B cell (primary cell): ENCODE data around the gene UBE2O. TPM values are rescaled to one million over a fixed set of nuclear protein-coding genes. Genes with fewer than 3 reads are reported as not detected.

Experiments used
- ATAC-seq: fragments of 200-7000 bp; cut with Tn5 transposase; one replicate; pipeline ENCODE4 v1.10.0; 2021; ENCODE audit warnings: low read depth, mild to moderate bottlenecking, moderate number of reproducible peaks, moderate library complexity
- CTCF ChIA-PET: fragments of 350-600 bp; sonication (Branson Sonifier 250); formaldehyde crosslinking; loops from one replicate; lab custom pipeline; 2021; ENCODE audit warnings: antibody characterized with exemption, inconsistent platforms; lab: Charles Lee
- POLR2A ChIA-PET: fragments of 350-600 bp; sonication (Branson Sonifier 250); formaldehyde crosslinking; loops from one replicate; lab custom pipeline; 2021; ENCODE audit warnings: antibody characterized with exemption; lab: Charles Lee
- DNase-seq: peaks from one replicate; pipeline ENCODE4 v3.0.0; 2013
- H2AFZ ChIP-seq: 2 replicates; pipeline ENCODE4 v1.6.1; 2012; ENCODE audit warnings: mild to moderate bottlenecking, low read depth, low read length; ENCODE audit not compliant: insufficient read depth, poor library complexity, severe bottlenecking
- H3K27ac ChIP-seq, 2 donors: 1 replicate in 1 of 2; 2 replicates in 1 of 2; pipeline ENCODE4 v1.5.1; 2012 to 2013; ENCODE audit warnings: low read length in 2 of 2, mild to moderate bottlenecking in 2 of 2, moderate library complexity in 1 of 2
- H3K27me3 ChIP-seq, 4 experiments: fragments of 200-600 bp in 1 of 4; sonication (generic) in 1 of 4; replicated peaks in 1 of 4; 1 replicate in 2 of 4; 2 replicates in 2 of 4; pipeline versions ENCODE4 v1.6.1 to v1.7.0; 2013 to 2016; ENCODE audit warnings: low read length in 3 of 4, mild to moderate bottlenecking in 2 of 4, mixed read lengths in 1 of 4, moderate library complexity in 1 of 4; ENCODE audit not compliant: insufficient read depth in 4 of 4, control insufficient read depth in 3 of 4; ENCODE audit errors: control extremely low read depth in 1 of 4
- H3K36me3 ChIP-seq, 2 experiments: replicated peaks in 1 of 2; 1 replicate in 1 of 2; 2 replicates in 1 of 2; pipeline versions ENCODE4 v1.6.1 to v1.7.1; 2013; ENCODE audit warnings: low read length in 1 of 2; ENCODE audit not compliant: insufficient read depth in 2 of 2, control insufficient read depth in 1 of 2; ENCODE audit errors: control extremely low read depth in 1 of 2, extremely low read depth in 1 of 2
- H3K4me1 ChIP-seq, 2 donors: fragments of 200-600 bp in 1 of 2; sonication (generic) in 1 of 2; 1 replicate in 1 of 2; 2 replicates in 1 of 2; pipeline versions ENCODE4 v1.5.1 to v1.6.1; 2013 to 2017; ENCODE audit warnings: low read length in 2 of 2; ENCODE audit not compliant: control insufficient read depth in 2 of 2, insufficient read depth in 2 of 2
- H3K4me2 ChIP-seq: replicated peaks from 2 replicates; pipeline ENCODE3; 2012; ENCODE audit warnings: mild to moderate bottlenecking, low read depth, low read length; ENCODE audit not compliant: poor library complexity, severe bottlenecking
- H3K4me3 ChIP-seq, 5 experiments: fragments of 200-600 bp in 1 of 5; sonication (generic) in 1 of 5; 1 replicate in 3 of 5; 2 replicates in 2 of 5; pipeline versions ENCODE4 v1.5.1 to v1.7.0; 2011 to 2016; ENCODE audit warnings: low read length in 4 of 5, mild to moderate bottlenecking in 4 of 5, low read depth in 2 of 5, control low read depth in 1 of 5, moderate library complexity in 1 of 5; ENCODE audit not compliant: insufficient read depth in 1 of 5; ENCODE audit errors: control extremely low read depth in 1 of 5, extremely low read depth in 1 of 5
- H3K79me2 ChIP-seq: fragments of 200-600 bp; sonication (generic); one replicate; pipeline ENCODE4 v1.6.0; 2016; ENCODE audit warnings: low read length; ENCODE audit not compliant: control insufficient read depth, insufficient read depth
- H3K9ac ChIP-seq: fragments of 200-600 bp; sonication (generic); 2 replicates; pipeline ENCODE4 v1.6.1; 2017; ENCODE audit warnings: mild to moderate bottlenecking, low read length, moderate library complexity
- H3K9me3 ChIP-seq, 3 donors: one replicate each; pipeline versions ENCODE4 v1.6.1 to v1.7.1; 2013; ENCODE audit warnings: low read length in 2 of 3; ENCODE audit not compliant: control insufficient read depth in 2 of 3, insufficient read depth in 1 of 3; ENCODE audit errors: control extremely low read depth in 1 of 3
- H4K20me1 ChIP-seq: 2 replicates; pipeline ENCODE4 v1.6.0; 2012; ENCODE audit warnings: mild to moderate bottlenecking, low read length; ENCODE audit not compliant: insufficient read depth, control insufficient read depth, poor library complexity, severe bottlenecking
- H3K27ac Mint-ChIP-seq: one replicate; pipeline ENCODE4 v1.8.0; 2021; ENCODE audit warnings: mixed read lengths
- H3K27me3 Mint-ChIP-seq: one replicate; pipeline ENCODE4 v1.8.0; 2021; ENCODE audit warnings: mixed read lengths
- H3K4me1 Mint-ChIP-seq: one replicate; pipeline ENCODE4 v1.8.0; 2021; ENCODE audit warnings: mixed read lengths
- H3K4me3 Mint-ChIP-seq: one replicate; pipeline ENCODE4 v1.8.0; 2021; ENCODE audit warnings: mixed read lengths
- H3K9me3 Mint-ChIP-seq: one replicate; pipeline ENCODE4 v1.8.0; 2022; ENCODE audit warnings: mixed read lengths; ENCODE audit not compliant: insufficient read depth
- EZH2 ChIP-seq: IDR thresholded peaks from 2 replicates; pipeline ENCODE4 v1.6.1; 2012; ENCODE audit warnings: borderline replicate concordance, low read depth, mild to moderate bottlenecking, moderate library complexity, low read length; ENCODE audit not compliant: insufficient read depth, poor library complexity, severe bottlenecking
- WGBS: methylation state at CpG from one replicate; pipeline ENCODE4 v1.1.5; 2013; ENCODE audit warnings: missing lambda C conversion rate; ENCODE audit not compliant: insufficient coverage; 5-methylcytosine and 5-hydroxymethylcytosine counted together
- intact Hi-C: fragments of 100-400 bp; cut with micrococcal nuclease; formaldehyde crosslinking; loops from one replicate; pipeline ENCODE4 v1.10.0; 2022
- polyA plus RNA-seq: library from polyadenylated mRNA; depleted of rRNA; stranded (reverse); fragments of >200 nt; gene quantifications from 2 replicates; pipeline ENCODE4 v1.2.3, GENCODE V29; 2012
- total RNA-seq, 2 donors: library from RNA; stranded (reverse); fragments of 120-200 nt in 1 of 2; gene quantifications; 1 replicate in 1 of 2; 2 replicates in 1 of 2; pipeline versions ENCODE4 v1.2.3 to v1.2.4, GENCODE V29; 2013 to 2022
- TF ChIP-seq, protein P1 (sequence below): fragments of 200-600 bp; IDR thresholded peaks from one replicate; pipeline ENCODE4 v1.8.0; 2022; ENCODE audit warnings: antibody characterized with exemption, mild to moderate bottlenecking

UBE2O gene
- total and polyA plus RNA-seq, 2 donors (not counting 1 experiment from before 2014, with no cell fraction given), result 41.3 to 54.0 TPM

DNA sequence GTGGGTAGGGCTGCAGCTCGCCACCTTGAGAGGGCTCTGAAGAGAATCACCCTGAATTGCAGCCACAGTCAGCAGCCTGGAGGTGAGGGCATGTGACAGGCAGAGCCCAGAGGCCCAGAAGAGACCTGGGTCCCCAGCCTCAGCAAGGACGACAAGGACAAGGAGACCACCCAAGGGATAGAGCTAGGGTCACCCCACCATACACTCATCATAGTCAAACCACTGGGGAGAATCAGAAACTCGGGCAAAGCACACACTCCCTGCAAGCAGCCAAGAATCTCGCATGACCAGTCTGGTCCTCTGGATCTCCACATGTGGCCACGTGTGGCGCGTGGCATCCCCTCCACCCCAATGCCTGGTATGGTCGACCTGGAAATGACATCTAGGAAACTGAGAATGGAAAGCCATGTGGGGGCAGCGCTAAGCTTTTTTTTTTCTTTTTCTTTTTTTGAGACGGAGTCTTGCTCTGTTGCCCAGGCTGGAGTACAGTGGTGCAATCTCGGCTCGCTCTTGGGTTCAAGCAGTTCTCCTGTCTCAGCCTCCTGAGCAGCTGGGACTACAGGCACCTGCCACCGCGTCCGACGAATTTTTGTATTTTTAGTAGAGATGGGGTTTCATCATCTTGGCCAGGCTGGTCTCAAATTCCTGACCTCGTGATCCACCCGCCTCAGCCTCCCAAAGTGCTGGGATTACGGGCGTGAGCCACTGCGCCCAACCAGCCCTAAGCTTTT lies 73.1 kb downstream of the UBE2O start:
- H3K4me2 ChIP-seq, result no peak overlapping the region
- Mint-ChIP-seq H3K9me3 (no peaks in the 10 kb centered on the region), H3K4me1 (peaks cover 8% of the 10 kb centered on the region), H3K27me3 (peaks cover 19% of the 10 kb centered on the region), H3K27ac (no peak overlapping the region), H3K4me3 (no peak overlapping the region)
- ATAC-seq, result no peak
- intact Hi-C loops, result no loop called here
- H4K20me1 ChIP-seq, result no peaks in the 10 kb centered on the region
- 96% methylated on average over 15 of the region's 21 CpGs for WGBS
- no peak for TF ChIP-seq EZH2
- TF ChIP-seq, protein P1, sequence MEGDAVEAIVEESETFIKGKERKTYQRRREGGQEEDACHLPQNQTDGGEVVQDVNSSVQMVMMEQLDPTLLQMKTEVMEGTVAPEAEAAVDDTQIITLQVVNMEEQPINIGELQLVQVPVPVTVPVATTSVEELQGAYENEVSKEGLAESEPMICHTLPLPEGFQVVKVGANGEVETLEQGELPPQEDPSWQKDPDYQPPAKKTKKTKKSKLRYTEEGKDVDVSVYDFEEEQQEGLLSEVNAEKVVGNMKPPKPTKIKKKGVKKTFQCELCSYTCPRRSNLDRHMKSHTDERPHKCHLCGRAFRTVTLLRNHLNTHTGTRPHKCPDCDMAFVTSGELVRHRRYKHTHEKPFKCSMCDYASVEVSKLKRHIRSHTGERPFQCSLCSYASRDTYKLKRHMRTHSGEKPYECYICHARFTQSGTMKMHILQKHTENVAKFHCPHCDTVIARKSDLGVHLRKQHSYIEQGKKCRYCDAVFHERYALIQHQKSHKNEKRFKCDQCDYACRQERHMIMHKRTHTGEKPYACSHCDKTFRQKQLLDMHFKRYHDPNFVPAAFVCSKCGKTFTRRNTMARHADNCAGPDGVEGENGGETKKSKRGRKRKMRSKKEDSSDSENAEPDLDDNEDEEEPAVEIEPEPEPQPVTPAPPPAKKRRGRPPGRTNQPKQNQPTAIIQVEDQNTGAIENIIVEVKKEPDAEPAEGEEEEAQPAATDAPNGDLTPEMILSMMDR, result no peak
- ChIA-PET POLR2A (no interaction called here), CTCF (interaction anchor here (0.8 to 10.1 kb wide), 3 partner anchors 18 to 85 kb away, joined by 4 to 94 read pairs (median 4); no protein-coding TSS in a partner anchor)
- H3K9ac ChIP-seq, result no peak overlapping the region
- no peaks in the 10 kb centered on the region for H3K9me3 ChIP-seq
- no peak overlapping the region for H3K27ac ChIP-seq
- no peaks in the 10 kb centered on the region for H3K79me2 ChIP-seq
- no peak overlapping the region for H3K4me3 ChIP-seq
- H3K27me3 ChIP-seq, result peaks cover 0 to 18% (median 3%) of the 10 kb centered on the region in 4 experiments
- DNase-seq, result no peak
- H3K36me3 ChIP-seq, result no peaks in the 10 kb centered on the region
- H3K4me1 ChIP-seq, result peaks cover 13 to 14% of the 10 kb centered on the region in 2 donors
- no peak overlapping the region for H2AFZ ChIP-seq

GRCh38 chr17:76379275-76379641 lies 73.7 kb downstream of the UBE2O start:
- H3K27ac ChIP-seq, result no peak overlapping the region
- H3K4me1 ChIP-seq, result peaks cover 13 to 14% of the 10 kb centered on the region in 2 donors
- H3K4me3 Mint-ChIP-seq, result no peak overlapping the region
- intact Hi-C loops, result no loop called here
- H3K4me3 ChIP-seq, result no peak overlapping the region
- TF ChIP-seq, protein P1, result no peak
- TF ChIP-seq EZH2, result no peak
- no peaks in the 10 kb centered on the region for H3K79me2 ChIP-seq
- H3K4me1 Mint-ChIP-seq, result peaks cover 8% of the 10 kb centered on the region
- DNase-seq, result no peak
- H3K36me3 ChIP-seq, result no peaks in the 10 kb centered on the region
- no peak for ATAC-seq
- no peaks in the 10 kb centered on the region for H4K20me1 ChIP-seq
- no peak overlapping the region for H3K27ac Mint-ChIP-seq
- 91% methylated on average over 11 of the region's 11 CpGs for WGBS
- no peak overlapping the region for H2AFZ ChIP-seq
- ChIA-PET CTCF (interaction anchor here (1.7 to 10.1 kb wide), 2 partner anchors 18 to 75 kb away, joined by 4 to 94 read pairs; no protein-coding TSS in a partner anchor), POLR2A (no interaction called here)
- H3K9me3 Mint-ChIP-seq, result no peaks in the 10 kb centered on the region
- H3K27me3 Mint-ChIP-seq, result peaks cover 19% of the 10 kb centered on the region
- H3K27me3 ChIP-seq, result peaks cover 0 to 18% (median 3%) of the 10 kb centered on the region in 4 experiments
- H3K9me3 ChIP-seq, result no peaks in the 10 kb centered on the region
- no peak overlapping the region for H3K9ac ChIP-seq
- H3K4me2 ChIP-seq, result no peak overlapping the region
